ENCODE results near the gene LRFN2. TPM values are rescaled to one million over a fixed set of nuclear protein-coding genes. Genes with fewer than 3 reads are reported as not detected.

The LRFN2 gene
- total RNA-seq, 1 experiment from 2014 or later: not detected

DNA sequence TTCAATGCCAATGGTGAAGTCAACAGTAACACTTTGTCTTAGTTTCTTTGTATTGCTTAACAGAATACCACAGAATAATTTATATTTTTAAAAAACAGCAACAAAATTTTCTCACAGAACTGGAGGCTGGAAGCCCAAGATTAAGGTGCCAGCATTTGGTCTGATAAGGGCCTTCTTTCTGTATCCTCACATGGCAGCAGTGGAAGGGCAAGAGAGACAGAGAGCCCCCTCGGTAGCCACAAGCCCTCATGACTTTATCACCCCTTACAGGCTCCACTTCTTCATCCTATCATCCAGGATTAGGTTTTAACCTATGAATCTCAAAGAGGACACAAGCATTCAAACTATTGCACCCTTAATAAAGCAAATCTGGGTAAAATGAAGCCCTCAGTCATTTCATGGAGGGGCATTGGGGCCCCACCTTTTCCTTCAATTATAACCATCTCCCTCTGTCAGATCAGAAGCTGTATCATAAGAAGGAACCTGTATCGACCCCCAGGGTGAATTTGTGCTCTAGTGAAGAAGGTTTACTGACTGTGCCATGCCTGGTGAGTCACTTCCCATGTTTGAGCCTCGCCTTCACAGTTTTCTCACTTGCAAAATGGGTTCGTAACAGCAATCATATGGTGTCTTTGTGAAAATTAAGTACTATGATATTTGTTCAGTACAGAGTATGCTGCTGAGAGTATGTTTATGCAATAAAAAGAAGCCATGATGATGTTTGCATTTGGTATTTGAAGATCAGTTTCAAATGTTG is 178.2 kb downstream of the LRFN2 start:
- H3K4me3 Mint-ChIP-seq (ENCODE audit: unreplicated experiment): no peak overlapping the region
- intact Hi-C loops (cut with micrococcal nuclease; ENCODE audit: unreplicated experiment): no loop called here
- no peaks in the 10 kb centered on the region for H3K4me1 ChIP-seq
- H3K27me3 Mint-ChIP-seq (ENCODE audit: insufficient read depth, unreplicated experiment): peaks cover 20% of the 10 kb centered on the region
- H3K9me3 Mint-ChIP-seq (ENCODE audit: unreplicated experiment): no peaks in the 10 kb centered on the region
- POLR2A ChIA-PET: no interaction called here
- DNase-seq: no peak
- no peaks in the 10 kb centered on the region for H3K36me3 ChIP-seq (ENCODE audit: control insufficient read depth, insufficient read depth, low read length)
- BruUV-seq (replicated peaks): no TSS peak
- TF ChIP-seq, protein P1, sequence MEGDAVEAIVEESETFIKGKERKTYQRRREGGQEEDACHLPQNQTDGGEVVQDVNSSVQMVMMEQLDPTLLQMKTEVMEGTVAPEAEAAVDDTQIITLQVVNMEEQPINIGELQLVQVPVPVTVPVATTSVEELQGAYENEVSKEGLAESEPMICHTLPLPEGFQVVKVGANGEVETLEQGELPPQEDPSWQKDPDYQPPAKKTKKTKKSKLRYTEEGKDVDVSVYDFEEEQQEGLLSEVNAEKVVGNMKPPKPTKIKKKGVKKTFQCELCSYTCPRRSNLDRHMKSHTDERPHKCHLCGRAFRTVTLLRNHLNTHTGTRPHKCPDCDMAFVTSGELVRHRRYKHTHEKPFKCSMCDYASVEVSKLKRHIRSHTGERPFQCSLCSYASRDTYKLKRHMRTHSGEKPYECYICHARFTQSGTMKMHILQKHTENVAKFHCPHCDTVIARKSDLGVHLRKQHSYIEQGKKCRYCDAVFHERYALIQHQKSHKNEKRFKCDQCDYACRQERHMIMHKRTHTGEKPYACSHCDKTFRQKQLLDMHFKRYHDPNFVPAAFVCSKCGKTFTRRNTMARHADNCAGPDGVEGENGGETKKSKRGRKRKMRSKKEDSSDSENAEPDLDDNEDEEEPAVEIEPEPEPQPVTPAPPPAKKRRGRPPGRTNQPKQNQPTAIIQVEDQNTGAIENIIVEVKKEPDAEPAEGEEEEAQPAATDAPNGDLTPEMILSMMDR (IDR thresholded peaks at IDR 0.05; ENCODE audit: insufficient read depth in 1 of 2, low read depth in 1 of 2, low read length in 1 of 2, severe bottlenecking in 1 of 2, unreplicated experiment in 1 of 2): no peak
- H3K9me3 ChIP-seq: no peaks in the 10 kb centered on the region
- CTCF ChIA-PET: no interaction called here
- H3K27me3 ChIP-seq (replicated peaks; ENCODE audit: control insufficient read depth, insufficient read depth, low read length): peaks cover 3% of the 10 kb centered on the region; the same call in 1 of the 2 replicates
- no peaks in the 10 kb centered on the region for H3K36me3 Mint-ChIP-seq (ENCODE audit: insufficient read depth, unreplicated experiment)
- H3K4me3 ChIP-seq (ENCODE audit: low read depth, low read length): no peak overlapping the region
- H3K27ac Mint-ChIP-seq (ENCODE audit: unreplicated experiment): no peak overlapping the region
- no peaks in the 10 kb centered on the region for H3K4me1 Mint-ChIP-seq (ENCODE audit: low read depth, unreplicated experiment)

DNA sequence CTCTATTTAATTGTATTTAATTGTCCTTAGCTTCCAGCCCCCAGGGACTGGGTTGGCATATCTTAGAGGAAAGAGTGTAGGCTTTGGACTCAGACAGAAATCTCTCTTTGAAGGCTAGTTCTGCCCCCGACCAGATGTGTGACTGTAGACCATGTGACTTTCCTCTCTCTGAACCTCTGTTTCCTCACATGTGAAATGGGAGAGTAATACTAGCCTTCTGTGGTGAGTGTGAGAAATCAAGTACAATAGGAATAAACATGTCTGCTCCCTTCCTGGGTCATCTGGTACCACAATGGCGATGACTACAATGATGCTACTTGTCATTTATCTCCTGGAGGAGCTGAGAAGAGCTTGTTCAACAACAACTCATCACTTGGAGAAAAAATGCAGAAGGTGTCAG is 179.9 kb downstream of the LRFN2 start:
- Mint-ChIP-seq H3K4me1 (ENCODE audit: low read depth, unreplicated experiment) (no peaks in the 10 kb centered on the region), H3K36me3 (ENCODE audit: insufficient read depth, unreplicated experiment) (no peaks in the 10 kb centered on the region), H3K27me3 (ENCODE audit: insufficient read depth, unreplicated experiment) (peaks cover 23% of the 10 kb centered on the region), H3K9me3 (ENCODE audit: unreplicated experiment) (no peaks in the 10 kb centered on the region), H3K4me3 (ENCODE audit: unreplicated experiment) (no peak overlapping the region), H3K27ac (ENCODE audit: unreplicated experiment) (no peak overlapping the region)
- DNase-seq: no peak
- TF ChIP-seq, protein P1 (IDR thresholded peaks at IDR 0.05; ENCODE audit: insufficient read depth in 1 of 2, low read depth in 1 of 2, low read length in 1 of 2, severe bottlenecking in 1 of 2, unreplicated experiment in 1 of 2): no peak
- ChIA-PET CTCF (no interaction called here), POLR2A (no interaction called here)
- Histone ChIP-seq H3K4me1 (no peaks in the 10 kb centered on the region), H3K9me3 (no peaks in the 10 kb centered on the region), H3K36me3 (ENCODE audit: control insufficient read depth, insufficient read depth, low read length) (no peaks in the 10 kb centered on the region), H3K4me3 (ENCODE audit: low read depth, low read length) (no peak overlapping the region), H3K27me3 (replicated peaks; ENCODE audit: control insufficient read depth, insufficient read depth, low read length) (peaks cover 3% of the 10 kb centered on the region; the same call in 1 of the 2 replicates)
- intact Hi-C loops (cut with micrococcal nuclease; ENCODE audit: unreplicated experiment): no loop called here
- no TSS peak for BruUV-seq (replicated peaks)

DNA sequence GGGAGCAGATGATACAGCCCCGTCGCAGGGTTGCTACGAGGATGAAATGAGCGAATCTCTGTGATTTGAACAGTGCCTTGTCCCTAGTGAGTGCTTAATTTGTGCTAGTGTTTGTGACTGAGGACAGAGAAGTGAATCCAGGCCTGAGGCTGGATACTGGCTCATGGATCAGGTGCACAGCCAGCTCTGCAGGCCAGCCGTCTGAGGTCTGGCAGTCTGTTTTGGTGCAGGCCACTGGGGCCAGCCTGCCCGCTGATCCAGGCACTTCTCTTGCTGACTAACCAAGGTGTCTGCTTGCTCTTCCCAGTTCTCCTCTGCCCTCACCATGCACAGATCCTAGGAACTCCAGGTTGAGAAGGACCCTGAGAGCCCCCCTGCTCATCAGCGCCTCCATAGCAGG is 181.0 kb downstream of the LRFN2 start:
- ChIA-PET CTCF (no interaction called here), POLR2A (no interaction called here)
- H3K27me3 ChIP-seq (replicated peaks; ENCODE audit: control insufficient read depth, insufficient read depth, low read length): 0 out of 2 replicates have a peak, but pooled peaks cover 1% of the 10 kb centered on the region
- no peaks in the 10 kb centered on the region for H3K9me3 ChIP-seq
- no peak for DNase-seq
- intact Hi-C loops (cut with micrococcal nuclease; ENCODE audit: unreplicated experiment): no loop called here
- BruUV-seq (replicated peaks): no TSS peak
- no peaks in the 10 kb centered on the region for H3K4me1 ChIP-seq
- H3K9me3 Mint-ChIP-seq (ENCODE audit: unreplicated experiment): no peaks in the 10 kb centered on the region
- H3K4me3 ChIP-seq (ENCODE audit: low read depth, low read length): no peak overlapping the region
- TF ChIP-seq, protein P1 (IDR thresholded peaks at IDR 0.05; ENCODE audit: insufficient read depth in 1 of 2, low read depth in 1 of 2, low read length in 1 of 2, severe bottlenecking in 1 of 2, unreplicated experiment in 1 of 2): no peak
- H3K4me1 Mint-ChIP-seq (ENCODE audit: low read depth, unreplicated experiment): no peaks in the 10 kb centered on the region
- no peak overlapping the region for H3K27ac Mint-ChIP-seq (ENCODE audit: unreplicated experiment)
- peaks cover 18% of the 10 kb centered on the region for H3K27me3 Mint-ChIP-seq (ENCODE audit: insufficient read depth, unreplicated experiment)
- H3K4me3 Mint-ChIP-seq (ENCODE audit: unreplicated experiment): no peak overlapping the region
- no peaks in the 10 kb centered on the region for H3K36me3 Mint-ChIP-seq (ENCODE audit: insufficient read depth, unreplicated experiment)
- no peaks in the 10 kb centered on the region for H3K36me3 ChIP-seq (ENCODE audit: control insufficient read depth, insufficient read depth, low read length)

Data from Caco-2 (cell line).